GM23338 (cell line): Measurements from ENCODE around the gene NFE2L1.

Experiments used
- CREB1 ChIP-seq: fragments of 250-450 bp; sonication (Bioruptor Pico); IDR thresholded peaks from 2 replicates; pipeline ENCODE4 v1.5.0; 2020; ENCODE audit warnings: low read depth, mild to moderate bottlenecking, moderate library complexity
- CTCF ChIP-seq, 2 experiments: fragments of 200-600 bp in 1 of 2; sonication (generic) in 1 of 2; conservative IDR thresholded peaks; 2 replicates each; pipeline versions ENCODE4 v1.5.1 to v1.6.1; 2016 to 2017; ENCODE audit warnings: antibody characterized with exemption in 2 of 2, low read depth in 2 of 2, mild to moderate bottlenecking in 2 of 2, moderate library complexity in 1 of 2
- ETS1 ChIP-seq: IDR thresholded peaks from 2 replicates; pipeline ENCODE4 v1.6.1; 2016; ENCODE audit warnings: antibody characterized with exemption
- EZH2 ChIP-seq: fragments of 200-600 bp; sonication (generic); IDR thresholded peaks from one replicate; pipeline ENCODE4 v1.8.0; 2017; ENCODE audit warnings: antibody characterized with exemption, mild to moderate bottlenecking, low read depth; ENCODE audit not compliant: unreplicated experiment
- EZH2phosphoT487 ChIP-seq: fragments of 200-600 bp; sonication (generic); IDR thresholded peaks from one replicate; pipeline ENCODE4 v1.8.1; 2018; ENCODE audit warnings: antibody characterized with exemption; ENCODE audit not compliant: unreplicated experiment
- JUNB ChIP-seq: IDR thresholded peaks from one replicate; pipeline ENCODE4 v1.6.1; 2016; ENCODE audit warnings: antibody characterized with exemption; ENCODE audit not compliant: unreplicated experiment
- NANOG ChIP-seq: IDR thresholded peaks from 2 replicates; pipeline ENCODE4 v1.6.1; 2016; ENCODE audit warnings: antibody characterized with exemption, borderline replicate concordance
- POLR2AphosphoS5 ChIP-seq: IDR thresholded peaks from 2 replicates; pipeline ENCODE4 v1.6.1; 2016; ENCODE audit warnings: antibody characterized with exemption, low read depth
- REST ChIP-seq: IDR thresholded peaks from one replicate; pipeline ENCODE4 v1.6.1; 2018; ENCODE audit warnings: antibody characterized with exemption; ENCODE audit not compliant: unreplicated experiment
- STAT1 ChIP-seq: IDR thresholded peaks from one replicate; pipeline ENCODE4 v1.6.1; 2016; ENCODE audit warnings: antibody characterized with exemption; ENCODE audit not compliant: unreplicated experiment
- ZNF114 ChIP-seq: fragments of 250-450 bp; sonication (Bioruptor Pico); IDR thresholded peaks from 2 replicates; pipeline ENCODE4 v1.5.0; 2020; ENCODE audit warnings: mild to moderate bottlenecking, moderate library complexity
- ZNF331 ChIP-seq: fragments of 250-450 bp; sonication (Bioruptor Pico); IDR thresholded peaks from 2 replicates; pipeline ENCODE4 v1.5.0; 2020; ENCODE audit warnings: low read depth, mild to moderate bottlenecking, moderate library complexity
- ZNF462 ChIP-seq: fragments of 250-450 bp; sonication (Bioruptor Pico); IDR thresholded peaks from 2 replicates; pipeline ENCODE4 v1.5.0; 2020; ENCODE audit warnings: mild to moderate bottlenecking, moderate library complexity

GRCh38 chr17:48100160-48100559 is 52.0 kb downstream of the NFE2L1 start:
- no peak for TF ChIP-seq CTCF (conservative IDR thresholded peaks at IDR 0.05; ENCODE audit: low read depth in 2 of 2)
- TF ChIP-seq POLR2AphosphoS5 = no peak
- TF ChIP-seq EZH2 = no peak
- no peak for TF ChIP-seq EZH2phosphoT487
- TF ChIP-seq REST = no peak
- TF ChIP-seq NANOG = no peak
- TF ChIP-seq ZNF462 (CRISPR knock-in tag) = no peak
- no peak for TF ChIP-seq CREB1 (CRISPR knock-in tag)
- no peak for TF ChIP-seq STAT1
- no peak for TF ChIP-seq ETS1
- no peak for TF ChIP-seq JUNB
- no peak for TF ChIP-seq ZNF331 (CRISPR knock-in tag)
- no peak for TF ChIP-seq ZNF114 (CRISPR knock-in tag)
